ENCODE results near the gene PRRT4. TPM values are rescaled to one million over a fixed set of nuclear protein-coding genes. Genes with fewer than 3 reads are reported as not detected.

Gene PRRT4
- total and polyA plus RNA-seq, 2 of the 13 experiments (the other 11 are each of a cell fraction or from before 2014, with no cell fraction given) = not detected

GRCh38 chr7:128373606-128374005 lies 12.1 kb upstream of the PRRT4 start:
- TF ChIP-seq AHDC1 (CRISPR knock-in tag; IDR thresholded peaks at IDR 0.05; ENCODE audit: borderline replicate concordance) = no peak
- no peak for TF ChIP-seq ZNF660 (CRISPR knock-in tag; IDR thresholded peaks at IDR 0.05; ENCODE audit: borderline replicate concordance, low read depth)
- TF ChIP-seq ZBTB7A (CRISPR knock-in tag; IDR thresholded peaks at IDR 0.05) = no peak
- TF ChIP-seq NR2F2 (IDR thresholded peaks at IDR 0.05; ENCODE audit: borderline replicate concordance, low read depth) = no peak
- no peak for TF ChIP-seq CBX1 (IDR thresholded peaks at IDR 0.05; ENCODE audit: low read depth)
- no peak for TF ChIP-seq ZNF546 (CRISPR knock-in tag; conservative IDR thresholded peaks at IDR 0.05)
- no peak for TF ChIP-seq BRF2 (CRISPR knock-in tag; IDR thresholded peaks at IDR 0.05)
- no peak for TF ChIP-seq CSRNP1 (CRISPR knock-in tag; IDR thresholded peaks at IDR 0.05)
- no peak for TF ChIP-seq HNF1B (CRISPR knock-in tag; IDR thresholded peaks at IDR 0.05)
- TF ChIP-seq ZNF331 (CRISPR knock-in tag; IDR thresholded peaks at IDR 0.05) = no peak
- POLR2A ChIA-PET = no interaction called here
- Histone ChIP-seq H3K4me1 (ENCODE audit: insufficient read depth, low read length) (no peaks in the 10 kb centered on the region), H3K27ac (ENCODE audit: extremely low read length, insufficient read depth, low read length) (no peak overlapping the region), H4K20me1 (ENCODE audit: insufficient read depth, low read length) (no peaks in the 10 kb centered on the region), H3K4me3 (replicated peaks in 1 of 3; ENCODE audit: insufficient read depth in 1 of 3, low read depth in 2 of 3, low read length in 3 of 3) (no peak overlapping the region), H3K9me3 (ENCODE audit: low read length) (no peaks in the 10 kb centered on the region), H3K79me2 (ENCODE audit: insufficient read depth, low read length) (no peaks in the 10 kb centered on the region), H2AFZ (ENCODE audit: low read length) (no peak overlapping the region), H3K9ac (ENCODE audit: insufficient read depth, low read depth, low read length) (no peak overlapping the region), H3K27me3 (ENCODE audit: control insufficient read depth in 1 of 2, insufficient read depth in 2 of 2, low read length in 2 of 2) (peaks cover 0 to 11% of the 10 kb centered on the region in 2 experiments; a peak in 1 of 5 replicates), H3K4me2 (ENCODE audit: low read depth, low read length) (no peak overlapping the region), H3K36me3 (replicated peaks in 1 of 2; ENCODE audit: control insufficient read depth in 1 of 2, insufficient read depth in 2 of 2, low read length in 2 of 2) (no peaks in the 10 kb centered on the region)
- CTCF ChIA-PET (ENCODE audit: low intra/inter-chr PET ratio, low total read pairs) = no interaction called here
- FAIRE-seq (no peak), DNase-seq (ENCODE audit: low spot score) (no peak), ATAC-seq (no peak)
- in situ Hi-C loops (cut with HindIII; ENCODE audit: extremely low pct_ligation_motif_present, low pct_unique_long_range_greater_than_20kb) (no loop called here), intact Hi-C loops (cut with micrococcal nuclease; ENCODE audit: unreplicated experiment) (no loop called here)
- no TSS peak for BruUV-seq (replicated peaks)
- 68% methylated on average over 2 of the region's 2 CpGs for WGBS (ENCODE audit: low lambda C conversion rate)

Data from HepG2 (cell line).